Ammon's horn (tissue), 1 donor: ENCODE measurements around the gene AGMO.

ENCODE experiments used
- DNase-seq: peaks from one replicate; pipeline ENCODE4 v3.0.0-alpha.2; 2016; ENCODE audit warnings: low spot score

AGMO gene

GRCh38 chr7:15459018-15459615, 102.7 kb downstream of the AGMO start:
- DNase-seq, result no peak

GRCh38 chr7:15457990-15458955, 103.5 kb downstream of the AGMO start:
- DNase-seq, result no peak

GRCh38 chr7:15452670-15453069, 109.1 kb downstream of the AGMO start:
- no peak for DNase-seq

- no peak for DNase-seq
Measured at GRCh38 chr7:15446722-15447121, 115.1 kb downstream of the AGMO start.

- no peak for DNase-seq
Measured at GRCh38 chr7:15446280-15446679, 115.5 kb downstream of the AGMO start.

- DNase-seq, result no peak
Measured at GRCh38 chr7:15441915-15442314, 119.9 kb downstream of the AGMO start.

- no peak for DNase-seq
Measured at GRCh38 chr7:15440482-15440881, 121.3 kb downstream of the AGMO start.

- no peak for DNase-seq
Measured at GRCh38 chr7:15439853-15440252, 122.0 kb downstream of the AGMO start.

GRCh38 chr7:15433151-15433550, 128.7 kb downstream of the AGMO start:
- no peak for DNase-seq

- no peak for DNase-seq
Measured at GRCh38 chr7:15430911-15431310, 130.9 kb downstream of the AGMO start.

GRCh38 chr7:15430191-15430590, 131.6 kb downstream of the AGMO start:
- DNase-seq, result no peak

GRCh38 chr7:15424468-15424867, 137.3 kb downstream of the AGMO start:
- DNase-seq, result no peak

GRCh38 chr7:15419596-15419995, 142.2 kb downstream of the AGMO start:
- DNase-seq, result no peak

- no peak for DNase-seq
Measured at GRCh38 chr7:15418264-15418663, 143.6 kb downstream of the AGMO start.

GRCh38 chr7:15417341-15417988, 144.3 kb downstream of the AGMO start:
- DNase-seq, result no peak

GRCh38 chr7:15411019-15411418, 150.8 kb downstream of the AGMO start:
- no peak for DNase-seq

GRCh38 chr7:15407910-15408309, 153.9 kb downstream of the AGMO start:
- DNase-seq, result no peak

- no peak for DNase-seq
Measured at GRCh38 chr7:15403751-15404150, 158.1 kb downstream of the AGMO start.

- no peak for DNase-seq
Measured at GRCh38 chr7:15403315-15403714, 158.5 kb downstream of the AGMO start.

- DNase-seq, result no peak
Measured at GRCh38 chr7:15402436-15403136, 159.2 kb downstream of the AGMO start.

GRCh38 chr7:15400440-15400839, 161.4 kb downstream of the AGMO start:
- no peak for DNase-seq

GRCh38 chr7:15399441-15399840, 162.4 kb downstream of the AGMO start:
- no peak for DNase-seq
